Measurements from ENCODE around the gene ZNF100.

DNA sequence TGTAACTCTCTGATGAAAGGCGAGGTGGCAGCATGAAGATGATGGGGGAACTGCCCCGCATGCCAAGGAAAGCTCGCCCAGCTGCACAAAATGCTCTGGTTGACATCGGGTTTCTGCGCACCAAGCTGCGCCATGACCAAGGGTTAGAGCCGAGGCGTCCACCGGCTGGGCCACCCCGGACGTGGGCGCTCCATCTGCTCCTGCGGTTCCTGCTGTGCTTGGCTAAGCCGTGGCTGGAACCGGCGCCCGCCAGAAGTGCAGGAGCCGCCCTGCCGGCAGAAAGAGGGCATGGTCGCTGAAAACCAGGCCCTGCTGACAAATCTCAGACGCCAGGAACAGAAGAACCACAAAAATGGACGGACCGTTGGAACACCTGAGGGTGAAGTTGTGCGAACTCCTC is 57.9 kb downstream of the ZNF100 start:
- TF ChIP-seq, protein P1, sequence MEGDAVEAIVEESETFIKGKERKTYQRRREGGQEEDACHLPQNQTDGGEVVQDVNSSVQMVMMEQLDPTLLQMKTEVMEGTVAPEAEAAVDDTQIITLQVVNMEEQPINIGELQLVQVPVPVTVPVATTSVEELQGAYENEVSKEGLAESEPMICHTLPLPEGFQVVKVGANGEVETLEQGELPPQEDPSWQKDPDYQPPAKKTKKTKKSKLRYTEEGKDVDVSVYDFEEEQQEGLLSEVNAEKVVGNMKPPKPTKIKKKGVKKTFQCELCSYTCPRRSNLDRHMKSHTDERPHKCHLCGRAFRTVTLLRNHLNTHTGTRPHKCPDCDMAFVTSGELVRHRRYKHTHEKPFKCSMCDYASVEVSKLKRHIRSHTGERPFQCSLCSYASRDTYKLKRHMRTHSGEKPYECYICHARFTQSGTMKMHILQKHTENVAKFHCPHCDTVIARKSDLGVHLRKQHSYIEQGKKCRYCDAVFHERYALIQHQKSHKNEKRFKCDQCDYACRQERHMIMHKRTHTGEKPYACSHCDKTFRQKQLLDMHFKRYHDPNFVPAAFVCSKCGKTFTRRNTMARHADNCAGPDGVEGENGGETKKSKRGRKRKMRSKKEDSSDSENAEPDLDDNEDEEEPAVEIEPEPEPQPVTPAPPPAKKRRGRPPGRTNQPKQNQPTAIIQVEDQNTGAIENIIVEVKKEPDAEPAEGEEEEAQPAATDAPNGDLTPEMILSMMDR (conservative IDR thresholded peaks at IDR 0.05 in 1 of 2, IDR thresholded peaks at IDR 0.05 in 1 of 2; ENCODE audit: low read depth in 1 of 2, low read length in 2 of 2), result no peak
- TF ChIP-seq EZH2 (IDR thresholded peaks at IDR 0.05; ENCODE audit: low read length, missing control alignments), result no peak

Measured in fibroblast of lung (primary cell).